NT2/D1 (cell line): ENCODE measurements around the gene PTRH2.

Source experiments
- DNase-seq: peaks from one replicate; pipeline ENCODE4 v3.0.0-alpha.2; 2011; ENCODE audit warnings: low read depth, low spot score
- H3K27me3 ChIP-seq: 2 replicates; pipeline ENCODE4 v1.6.0; 2011; ENCODE audit warnings: mild to moderate bottlenecking; ENCODE audit not compliant: insufficient read length, insufficient read depth
- H3K36me3 ChIP-seq: 2 replicates; pipeline ENCODE4 v1.6.1; 2011; ENCODE audit warnings: mild to moderate bottlenecking, low read length, mixed read lengths; ENCODE audit not compliant: insufficient read depth, insufficient read length
- H3K4me1 ChIP-seq: 2 replicates; pipeline ENCODE4 v1.5.1; 2011; ENCODE audit not compliant: insufficient read depth, insufficient read length
- H3K4me3 ChIP-seq: 2 replicates; pipeline ENCODE4 v1.5.1; 2011; ENCODE audit warnings: low read depth; ENCODE audit not compliant: insufficient read length
- H3K9ac ChIP-seq: 2 replicates; pipeline ENCODE4 v1.6.0; 2011; ENCODE audit warnings: low read depth; ENCODE audit not compliant: insufficient read length
- H3K9me3 ChIP-seq: 2 replicates; pipeline ENCODE4 v1.5.1; 2011; ENCODE audit warnings: mild to moderate bottlenecking, low read length; ENCODE audit not compliant: insufficient read depth
- SUZ12 ChIP-seq: IDR thresholded peaks from 2 replicates; pipeline ENCODE4 v1.6.1; 2011; ENCODE audit not compliant: insufficient read length, insufficient read depth; ENCODE audit errors: extremely low read depth
- YY1 ChIP-seq: IDR thresholded peaks from 2 replicates; pipeline ENCODE4 v1.6.1; 2011; ENCODE audit not compliant: insufficient read length, insufficient read depth
- ZNF274 ChIP-seq: IDR thresholded peaks from 2 replicates; pipeline ENCODE4 v1.6.1; 2011; ENCODE audit warnings: mild to moderate bottlenecking, low read depth, low read length

PTRH2 gene

DNA sequence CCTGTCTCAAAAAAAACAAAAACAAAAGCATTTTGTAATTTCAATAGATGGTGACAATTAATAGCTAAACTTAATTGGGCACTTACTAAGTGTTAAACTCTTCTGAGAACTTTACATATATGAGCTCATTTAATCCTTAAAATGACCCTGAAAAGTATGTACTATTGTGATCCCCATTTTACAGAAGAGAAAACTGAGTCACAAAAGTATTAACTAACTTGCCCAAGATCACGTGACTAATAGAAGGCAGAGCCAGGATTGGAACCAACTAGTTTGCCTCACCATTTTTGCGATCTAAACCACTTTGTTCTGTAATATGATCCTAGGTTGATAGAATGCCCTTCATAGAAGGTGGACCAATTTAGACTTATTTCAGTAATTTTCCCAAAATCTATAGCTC lies 26.5 kb upstream of the PTRH2 start:
- DNase-seq: no peak
- Histone ChIP-seq H3K4me1 (no peaks in the 10 kb centered on the region), H3K9ac (no peak overlapping the region), H3K27me3 (no peaks in the 10 kb centered on the region), H3K36me3 (peaks cover 31% of the 10 kb centered on the region), H3K9me3 (no peaks in the 10 kb centered on the region), H3K4me3 (no peak overlapping the region)
- TF ChIP-seq YY1 (no peak), SUZ12 (no peak), ZNF274 (no peak)

DNA sequence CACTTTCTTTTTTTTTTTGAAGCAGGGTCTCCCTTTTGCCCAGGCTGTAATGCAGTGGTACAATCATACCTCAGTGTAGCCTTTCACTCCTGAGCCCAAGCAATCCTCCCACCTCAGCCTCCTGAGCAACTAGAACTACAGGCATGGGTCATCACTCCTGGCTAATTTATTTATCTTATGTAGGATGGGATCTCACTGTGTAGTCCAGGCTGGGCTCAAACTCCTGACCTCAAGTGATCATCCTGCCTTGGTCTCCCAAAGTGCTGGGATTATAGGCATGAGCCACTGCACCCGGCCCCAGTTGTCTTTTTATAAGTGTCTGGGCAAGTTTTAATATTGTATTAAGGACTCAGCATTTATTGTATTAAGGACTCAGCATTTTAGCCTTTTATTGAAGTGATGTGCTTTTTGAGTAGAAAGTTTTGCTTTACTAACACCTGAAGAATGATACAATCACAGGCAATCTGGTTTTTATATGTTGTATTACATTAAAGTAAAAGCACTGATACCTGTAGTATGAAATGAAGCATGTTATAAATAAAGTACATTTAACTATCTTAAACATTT lies 23.1 kb upstream of the PTRH2 start:
- H3K4me1 ChIP-seq: no peaks in the 10 kb centered on the region
- H3K9ac ChIP-seq: no peak overlapping the region
- H3K4me3 ChIP-seq: no peak overlapping the region
- TF ChIP-seq ZNF274 (no peak), SUZ12 (no peak)
- peaks cover 13% of the 10 kb centered on the region for H3K36me3 ChIP-seq
- H3K9me3 ChIP-seq: no peaks in the 10 kb centered on the region
- DNase-seq: no peak
- H3K27me3 ChIP-seq: no peaks in the 10 kb centered on the region

- TF ChIP-seq ZNF274: no peak
- TF ChIP-seq YY1: no peak
- no peaks in the 10 kb centered on the region for H3K4me1 ChIP-seq
- H3K9ac ChIP-seq: no peak overlapping the region
- no peak for DNase-seq
- H3K27me3 ChIP-seq: no peaks in the 10 kb centered on the region
- no peaks in the 10 kb centered on the region for H3K9me3 ChIP-seq
- H3K36me3 ChIP-seq: peaks cover 6% of the 10 kb centered on the region
- no peak overlapping the region for H3K4me3 ChIP-seq
Observed at GRCh38 chr17:59727817-59728533, 20.7 kb upstream of the PTRH2 start.

DNA sequence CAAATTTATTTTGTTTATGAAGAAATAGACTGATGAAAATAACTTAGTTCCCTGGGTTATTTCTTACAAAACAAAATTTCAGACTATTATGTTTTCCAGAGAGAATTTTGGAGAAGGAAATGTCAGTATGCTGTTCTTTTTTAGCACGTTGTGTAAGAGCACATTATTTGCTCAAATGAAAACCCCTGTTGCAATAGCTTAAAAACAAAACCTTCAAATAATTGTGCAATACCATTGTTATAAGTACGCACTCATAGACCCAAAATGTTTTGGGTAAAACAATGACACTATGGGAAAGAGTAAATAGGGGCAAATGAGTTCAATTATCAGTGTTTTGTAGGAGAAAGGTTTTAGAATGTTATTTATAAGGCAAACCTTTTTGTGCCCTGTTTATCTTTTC lies 18.5 kb upstream of the PTRH2 start:
- H3K9me3 ChIP-seq: no peaks in the 10 kb centered on the region
- H3K4me3 ChIP-seq: no peak overlapping the region
- H3K36me3 ChIP-seq: peaks cover 4% of the 10 kb centered on the region
- TF ChIP-seq SUZ12 (no peak), YY1 (no peak), ZNF274 (no peak)
- no peaks in the 10 kb centered on the region for H3K4me1 ChIP-seq
- H3K9ac ChIP-seq: no peak overlapping the region
- H3K27me3 ChIP-seq: no peaks in the 10 kb centered on the region
- DNase-seq: no peak

DNA sequence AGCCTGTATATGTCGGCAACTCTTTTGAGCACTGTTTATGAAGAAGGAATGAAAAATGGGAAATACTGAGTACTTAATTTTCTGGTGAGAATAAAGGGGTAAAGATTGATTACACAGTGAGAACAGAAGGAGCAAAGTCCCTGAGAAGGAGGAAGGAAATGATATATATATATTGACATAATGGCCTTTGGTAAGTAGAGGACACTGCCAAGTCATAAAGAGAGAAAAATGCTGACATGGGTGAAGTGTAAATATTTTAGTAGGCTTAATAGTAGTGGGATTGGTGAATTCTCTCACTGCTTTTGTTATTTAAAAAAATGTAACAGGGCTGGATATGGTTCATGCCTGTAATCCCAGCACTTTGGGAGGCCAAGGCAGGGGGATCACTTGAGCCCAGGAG lies 16.4 kb upstream of the PTRH2 start:
- TF ChIP-seq SUZ12 (no peak), YY1 (no peak), ZNF274 (no peak)
- no peak for DNase-seq
- Histone ChIP-seq H3K36me3 (no peaks in the 10 kb centered on the region), H3K4me1 (no peaks in the 10 kb centered on the region), H3K4me3 (no peak overlapping the region), H3K9me3 (no peaks in the 10 kb centered on the region), H3K9ac (no peak overlapping the region), H3K27me3 (no peaks in the 10 kb centered on the region)

GRCh38 chr17:59723041-59723440 lies 15.8 kb upstream of the PTRH2 start:
- no peak for TF ChIP-seq SUZ12
- no peak for TF ChIP-seq YY1
- no peak for TF ChIP-seq ZNF274
- no peak overlapping the region for H3K4me3 ChIP-seq
- no peak for DNase-seq

GRCh38 chr17:59722623-59723022 lies 15.4 kb upstream of the PTRH2 start:
- TF ChIP-seq YY1 (no peak), SUZ12 (no peak), ZNF274 (no peak)
- DNase-seq: no peak
- no peaks in the 10 kb centered on the region for H3K36me3 ChIP-seq
- no peaks in the 10 kb centered on the region for H3K9me3 ChIP-seq
- H3K27me3 ChIP-seq: no peaks in the 10 kb centered on the region
- H3K9ac ChIP-seq: no peak overlapping the region
- no peak overlapping the region for H3K4me3 ChIP-seq
- no peaks in the 10 kb centered on the region for H3K4me1 ChIP-seq

More at GRCh38 chr17:59723041-59723440, 15.8 kb upstream of the PTRH2 start:
- no peaks in the 10 kb centered on the region for H3K27me3 ChIP-seq
- no peak overlapping the region for H3K9ac ChIP-seq
- no peaks in the 10 kb centered on the region for H3K36me3 ChIP-seq
- H3K9me3 ChIP-seq: no peaks in the 10 kb centered on the region
- H3K4me1 ChIP-seq: no peaks in the 10 kb centered on the region
